ENCODE measurements around the gene TPD52L2.
"Not testable (repeated sequence)": the region's sequence is repeated elsewhere in the genome, so short reads cannot be mapped to it uniquely, and the experiment has no call there.

TPD52L2 gene

GRCh38 chr20:63878899-63879663, 14.0 kb downstream of the TPD52L2 start:
- DNase-seq (ENCODE audit: low read depth in 2 of 2) = no peak

GRCh38 chr20:63880901-63881300, 15.8 kb downstream of the TPD52L2 start:
- not testable (repeated sequence) for DNase-seq (ENCODE audit: low read depth in 2 of 2)

- no peak for DNase-seq (ENCODE audit: low read depth in 2 of 2)
Measured at GRCh38 chr20:63881451-63882226, 16.6 kb downstream of the TPD52L2 start.

- no peak for DNase-seq (ENCODE audit: low read depth in 2 of 2)
Measured at GRCh38 chr20:63882257-63883200, 17.5 kb downstream of the TPD52L2 start.

- no peak for DNase-seq (ENCODE audit: low read depth in 2 of 2)
Measured at GRCh38 chr20:63883201-63883593, 18.1 kb downstream of the TPD52L2 start.

- no peak for DNase-seq (ENCODE audit: low read depth in 2 of 2)
Measured at GRCh38 chr20:63884506-63885263, 19.6 kb downstream of the TPD52L2 start.

GRCh38 chr20:63885264-63886053, 20.4 kb downstream of the TPD52L2 start:
- no peak for DNase-seq (ENCODE audit: low read depth in 2 of 2)

- DNase-seq (ENCODE audit: low read depth in 2 of 2) = no peak
Measured at GRCh38 chr20:63886054-63886419, 21.0 kb downstream of the TPD52L2 start.

- DNase-seq (ENCODE audit: low read depth in 2 of 2) = no peak
Measured at GRCh38 chr20:63886921-63887320, 21.9 kb downstream of the TPD52L2 start.

- DNase-seq (ENCODE audit: low read depth in 2 of 2) = no peak
Measured at GRCh38 chr20:63889241-63890200, 24.5 kb downstream of the TPD52L2 start.

GRCh38 chr20:63890201-63890576, 25.1 kb downstream of the TPD52L2 start:
- DNase-seq (ENCODE audit: low read depth in 2 of 2) = no peak

GRCh38 chr20:63890616-63891015, 25.5 kb downstream of the TPD52L2 start:
- no peak for DNase-seq (ENCODE audit: low read depth in 2 of 2)

- DNase-seq (ENCODE audit: low read depth in 2 of 2) = no peak
Measured at GRCh38 chr20:63891061-63892002, 26.3 kb downstream of the TPD52L2 start.

- no peak for DNase-seq (ENCODE audit: low read depth in 2 of 2)
Measured at GRCh38 chr20:63892402-63892801, 27.3 kb downstream of the TPD52L2 start.

GRCh38 chr20:63893999-63894357, 28.9 kb downstream of the TPD52L2 start:
- DNase-seq (ENCODE audit: low read depth in 2 of 2) = no peak

- DNase-seq (ENCODE audit: low read depth in 2 of 2) = peak; percentile 86 to 96
Measured at GRCh38 chr20:63894358-63895201, 29.5 kb downstream of the TPD52L2 start, which contains the start of gene DNAJC5. Gene DNAJC5 (plus strand): TSS chr20:63895126. CDS start chr20:63928346, 33,220 bp downstream.

All from stimulated activated CD8-positive, alpha-beta memory T cell treated with anti-CD3 and anti-CD28 coated beads, Interleukin-7, amount 100 ng/mL, for 4 hours (primary cell).